Tibial nerve (tissue), 4 donors: Measurements from ENCODE around the gene PDZD2. TPM values are rescaled to one million over a fixed set of nuclear protein-coding genes. Genes with fewer than 3 reads are reported as not detected.
"Not testable (repeated sequence)": the region's sequence is repeated elsewhere in the genome, so short reads cannot be mapped to it uniquely, and the experiment has no call there.

Experiments
- DNase-seq, 2 donors: peaks; one replicate each; pipeline ENCODE4 v3.0.0-alpha.2; 2019; ENCODE audit warnings: low spot score in 2 of 2
- H3K27ac ChIP-seq, 4 donors: fragments of 200-600 bp; sonication (generic) in 3 of 4; one replicate each; pipeline ENCODE4 v1.5.1; 2017 to 2019; ENCODE audit warnings: mild to moderate bottlenecking in 1 of 4
- H3K27me3 ChIP-seq, 2 donors: fragments of 200-600 bp; sonication (generic) in 1 of 2; one replicate each; pipeline versions ENCODE4 v1.5.1 to v1.6.0; 2017 to 2019
- H3K36me3 ChIP-seq, 3 donors: fragments of 200-600 bp; sonication (generic); one replicate each; pipeline ENCODE4 v1.5.1; 2018 to 2019
- H3K4me1 ChIP-seq, 4 donors: fragments of 200-600 bp; sonication (generic) in 3 of 4; one replicate each; pipeline ENCODE4 v1.5.1; 2017 to 2019
- H3K4me3 ChIP-seq, 4 donors: fragments of 200-600 bp; sonication (generic) in 3 of 4; one replicate each; pipeline ENCODE4 v1.5.1; 2017 to 2019; ENCODE audit warnings: mild to moderate bottlenecking in 1 of 4, moderate library complexity in 1 of 4
- H3K9me3 ChIP-seq, 4 donors: fragments of 200-600 bp; sonication (generic) in 3 of 4; one replicate each; pipeline ENCODE4 v1.5.1; 2017 to 2019
- EP300 ChIP-seq, 2 donors: sonication (generic); formaldehyde crosslinking; IDR thresholded peaks; one replicate each; pipeline ENCODE4 v1.6.1; 2017; ENCODE audit warnings: antibody characterized with exemption in 2 of 2, mild to moderate bottlenecking in 1 of 2
- POLR2A ChIP-seq, 2 donors: fragments of 450-650 bp; IDR thresholded peaks; one replicate each; pipeline ENCODE4 v1.6.1; 2017; ENCODE audit warnings: antibody characterized with exemption in 2 of 2, mild to moderate bottlenecking in 2 of 2, moderate library complexity in 2 of 2
- WGBS, 2 donors: methylation state at CpG; one replicate each; pipeline ENCODE4 v1.1.5; 2018; 5-methylcytosine and 5-hydroxymethylcytosine counted together
- total RNA-seq, 4 donors: library from RNA; depleted of rRNA; stranded (reverse); fragments of >200 nt; gene quantifications; one replicate each; pipeline ENCODE4 v1.1.0, GENCODE V29; 2016
- TF ChIP-seq, protein P1 (sequence below), 5 experiments: fragments of 200-600 bp in 3 of 5; fragments of 450-650 bp in 2 of 5; sonication (generic) in 3 of 5; IDR thresholded peaks; one replicate each; pipeline ENCODE4 v1.5.1; 2016 to 2019; ENCODE audit warnings: antibody characterized with exemption in 5 of 5, mild to moderate bottlenecking in 3 of 5, moderate library complexity in 2 of 5

PDZD2 gene
- total RNA-seq, 4 donors from 2014 or later, result 102 to 153 (median 117) TPM

DNA sequence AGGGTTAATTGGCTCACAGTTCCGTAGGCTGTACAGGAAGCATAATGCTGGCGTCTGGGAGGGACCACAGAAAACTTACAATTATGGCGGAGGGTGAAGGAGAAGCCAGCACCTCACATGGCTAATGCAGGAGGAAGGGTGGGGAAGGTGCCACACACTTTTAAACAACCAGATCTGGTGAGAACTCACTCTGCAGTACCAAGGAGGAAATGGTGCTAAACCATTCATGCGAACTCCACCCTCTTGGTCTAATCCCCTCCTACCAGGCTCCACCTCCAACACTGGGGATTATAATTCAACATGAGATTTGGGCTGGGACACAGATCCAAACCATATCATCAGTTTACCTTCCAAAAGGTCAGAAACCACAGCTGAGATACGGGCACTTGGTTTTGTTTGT is 122.9 kb downstream of the PDZD2 start:
- no peak overlapping the region for H3K4me3 ChIP-seq
- 90 to 94% methylated on average over 5 of the region's 5 CpGs for WGBS, 2 donors

DNA sequence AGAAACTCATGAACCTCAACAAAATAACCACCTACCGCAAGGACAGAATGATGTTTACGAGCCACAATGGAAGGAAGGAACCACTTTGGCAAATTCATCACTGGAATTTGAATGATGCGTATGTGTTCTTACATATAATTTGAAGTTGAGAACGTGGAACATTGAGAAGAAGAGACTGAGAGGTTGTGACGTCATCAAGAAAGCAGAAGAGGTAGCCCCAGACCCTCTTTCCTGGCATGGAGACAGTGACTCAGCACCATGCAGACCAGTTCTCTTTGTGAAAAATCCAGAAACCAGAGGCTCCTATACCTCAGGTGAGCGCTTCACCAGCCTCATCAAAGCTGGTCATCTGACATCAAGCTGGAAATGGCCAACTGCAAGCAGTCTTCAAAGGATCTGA is 124.5 kb downstream of the PDZD2 start:
- no peak overlapping the region for H3K4me3 ChIP-seq
- H3K36me3 ChIP-seq, result no peaks in the 10 kb centered on the region
- no peaks in the 10 kb centered on the region for H3K9me3 ChIP-seq
- H3K27ac ChIP-seq, result no peak overlapping the region
- DNase-seq, result no peak
- TF ChIP-seq EP300 (IDR thresholded peaks at IDR 0.05) (no peak), POLR2A (IDR thresholded peaks at IDR 0.05) (no peak)
- TF ChIP-seq, protein P1, sequence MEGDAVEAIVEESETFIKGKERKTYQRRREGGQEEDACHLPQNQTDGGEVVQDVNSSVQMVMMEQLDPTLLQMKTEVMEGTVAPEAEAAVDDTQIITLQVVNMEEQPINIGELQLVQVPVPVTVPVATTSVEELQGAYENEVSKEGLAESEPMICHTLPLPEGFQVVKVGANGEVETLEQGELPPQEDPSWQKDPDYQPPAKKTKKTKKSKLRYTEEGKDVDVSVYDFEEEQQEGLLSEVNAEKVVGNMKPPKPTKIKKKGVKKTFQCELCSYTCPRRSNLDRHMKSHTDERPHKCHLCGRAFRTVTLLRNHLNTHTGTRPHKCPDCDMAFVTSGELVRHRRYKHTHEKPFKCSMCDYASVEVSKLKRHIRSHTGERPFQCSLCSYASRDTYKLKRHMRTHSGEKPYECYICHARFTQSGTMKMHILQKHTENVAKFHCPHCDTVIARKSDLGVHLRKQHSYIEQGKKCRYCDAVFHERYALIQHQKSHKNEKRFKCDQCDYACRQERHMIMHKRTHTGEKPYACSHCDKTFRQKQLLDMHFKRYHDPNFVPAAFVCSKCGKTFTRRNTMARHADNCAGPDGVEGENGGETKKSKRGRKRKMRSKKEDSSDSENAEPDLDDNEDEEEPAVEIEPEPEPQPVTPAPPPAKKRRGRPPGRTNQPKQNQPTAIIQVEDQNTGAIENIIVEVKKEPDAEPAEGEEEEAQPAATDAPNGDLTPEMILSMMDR (IDR thresholded peaks at IDR 0.05), result no peak
- 91 to 94% methylated on average over 6 of the region's 6 CpGs for WGBS, 2 donors
- no peaks in the 10 kb centered on the region for H3K4me1 ChIP-seq
- H3K27me3 ChIP-seq, result no peaks in the 10 kb centered on the region

More for the DNA sequence above, 122.9 kb downstream of the PDZD2 start:
- H3K36me3 ChIP-seq, result no peaks in the 10 kb centered on the region
- DNase-seq, result no peak
- H3K27ac ChIP-seq, result no peak overlapping the region
- no peaks in the 10 kb centered on the region for H3K27me3 ChIP-seq
- no peaks in the 10 kb centered on the region for H3K4me1 ChIP-seq
- H3K9me3 ChIP-seq, result no peaks in the 10 kb centered on the region
- TF ChIP-seq, protein P1 (IDR thresholded peaks at IDR 0.05), result no peak
- TF ChIP-seq EP300 (IDR thresholded peaks at IDR 0.05) (no peak), POLR2A (IDR thresholded peaks at IDR 0.05) (no peak)

DNA sequence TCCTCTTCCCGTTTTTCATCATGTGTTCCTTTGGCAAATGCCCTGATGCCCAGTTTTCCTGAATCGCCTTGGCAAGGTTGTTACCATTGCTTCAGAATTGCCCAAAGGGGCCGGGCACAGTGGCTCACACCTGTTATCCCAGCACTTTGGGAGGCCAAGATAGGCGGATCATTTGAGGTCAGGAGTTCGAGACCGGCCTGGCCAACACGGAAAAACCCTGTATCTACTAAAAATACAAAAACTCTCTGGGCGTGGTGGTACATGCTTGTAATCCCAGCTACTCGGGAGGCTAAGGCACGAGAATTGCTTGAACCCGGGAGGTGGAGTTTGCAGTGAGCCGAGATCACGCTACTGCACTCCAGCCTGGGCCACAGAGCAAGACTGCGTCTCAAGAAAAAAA is 125.8 kb downstream of the PDZD2 start:
- H3K4me3 ChIP-seq, H3K9me3 ChIP-seq, H3K36me3 ChIP-seq, H3K4me1 ChIP-seq, H3K27me3 ChIP-seq, H3K27ac ChIP-seq, DNase-seq: not testable (repeated sequence)
- 83 to 84% methylated on average over 14 of the region's 14 CpGs for WGBS, 2 donors

DNA sequence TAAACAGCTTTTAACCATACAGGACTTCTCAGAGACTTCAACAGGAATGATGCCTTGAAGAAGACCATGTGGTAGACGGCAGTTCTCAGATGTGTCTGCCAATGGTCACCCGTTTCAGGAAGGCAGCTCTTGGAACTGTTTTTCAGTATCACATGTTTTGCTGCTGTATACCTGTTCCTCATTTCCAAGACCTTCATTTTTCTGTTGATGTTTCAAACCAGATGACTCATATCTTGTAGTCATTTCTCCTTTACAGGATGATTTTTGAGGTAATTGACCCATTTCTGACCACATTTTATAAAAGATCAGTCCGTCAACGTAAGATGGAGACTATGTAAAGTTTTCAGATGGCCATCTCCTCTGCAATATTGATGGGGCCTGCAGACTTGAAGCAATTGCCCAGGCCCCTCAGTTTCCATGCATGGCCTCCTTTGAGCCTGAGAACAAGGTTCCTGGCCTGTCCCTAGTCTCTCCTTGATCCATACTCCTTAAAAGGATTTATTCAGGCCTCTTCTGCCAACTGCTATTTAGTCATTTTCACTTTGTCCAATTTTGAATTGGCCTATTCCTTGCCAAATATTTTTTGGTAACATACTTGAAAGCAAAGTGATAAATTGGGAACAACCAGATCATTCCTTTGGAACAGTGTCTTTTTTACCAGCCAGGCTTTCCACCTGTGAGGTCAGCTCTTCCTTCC is 128.6 kb downstream of the PDZD2 start:
- WGBS, 2 donors, result 86 to 91% methylated on average over 4 of the region's 4 CpGs
- no peaks in the 10 kb centered on the region for H3K9me3 ChIP-seq
- TF ChIP-seq EP300 (IDR thresholded peaks at IDR 0.05), result no peak
- no peak for TF ChIP-seq POLR2A (IDR thresholded peaks at IDR 0.05)
- TF ChIP-seq, protein P1 (IDR thresholded peaks at IDR 0.05), result no peak
- H3K36me3 ChIP-seq, result no peaks in the 10 kb centered on the region
- no peak overlapping the region for H3K4me3 ChIP-seq
- no peaks in the 10 kb centered on the region for H3K27me3 ChIP-seq
- no peaks in the 10 kb centered on the region for H3K4me1 ChIP-seq
- H3K27ac ChIP-seq, result no peak overlapping the region
- DNase-seq, result no peak

DNA sequence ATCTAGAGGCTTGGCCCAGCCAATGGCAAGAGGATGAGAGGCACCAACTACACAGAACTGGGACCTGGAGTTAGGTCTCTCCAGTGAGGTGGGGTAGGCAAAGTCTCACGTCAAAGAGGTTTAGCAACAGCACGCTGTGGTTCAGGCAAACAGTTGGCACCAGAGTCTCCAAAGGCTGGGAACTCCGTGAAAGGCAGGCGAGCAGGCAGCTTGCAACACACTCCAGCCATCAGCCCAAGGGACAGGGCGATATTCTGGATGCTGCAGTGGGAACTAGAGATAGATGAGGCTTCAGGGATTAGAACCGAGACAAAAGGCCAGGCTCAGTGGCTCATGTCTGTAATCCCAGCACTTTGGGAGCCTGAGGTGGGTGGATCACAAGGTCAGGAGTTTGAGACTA is 129.1 kb downstream of the PDZD2 start:
- no peak overlapping the region for H3K4me3 ChIP-seq
- H3K27me3 ChIP-seq, result no peaks in the 10 kb centered on the region
- no peak overlapping the region for H3K27ac ChIP-seq
- TF ChIP-seq POLR2A (IDR thresholded peaks at IDR 0.05) (no peak), EP300 (IDR thresholded peaks at IDR 0.05) (no peak)
- TF ChIP-seq, protein P1 (IDR thresholded peaks at IDR 0.05), result no peak
- H3K9me3 ChIP-seq, result no peaks in the 10 kb centered on the region
- DNase-seq, result no peak
- H3K4me1 ChIP-seq, result no peaks in the 10 kb centered on the region
- no peaks in the 10 kb centered on the region for H3K36me3 ChIP-seq
- 85 to 88% methylated on average over 6 of the region's 6 CpGs for WGBS, 2 donors
